Adrenal gland (tissue), 5 donors: ENCODE measurements around the gene MLKL.

ENCODE experiments used
- POLR2A ChIP-seq, 2 donors: fragments of 450-650 bp; IDR thresholded peaks; one replicate each; pipeline ENCODE4 v1.6.1; 2017; ENCODE audit warnings: antibody characterized with exemption in 2 of 2, mild to moderate bottlenecking in 2 of 2, moderate library complexity in 1 of 2
- TF ChIP-seq, protein P1 (sequence below), 6 experiments: fragments of 450-650 bp in 4 of 6; fragments of 200-600 bp in 2 of 6; sonication (generic) in 1 of 6; IDR thresholded peaks; 1 replicate in 5 of 6; 2 replicates in 1 of 6; pipeline versions ENCODE4 v1.5.1 to v1.8.0; 2016 to 2021; ENCODE audit warnings: antibody characterized with exemption in 6 of 6, mild to moderate bottlenecking in 2 of 6, moderate library complexity in 1 of 6
- donor health status: DM: no; HTN: no; CAD: no.

DNA sequence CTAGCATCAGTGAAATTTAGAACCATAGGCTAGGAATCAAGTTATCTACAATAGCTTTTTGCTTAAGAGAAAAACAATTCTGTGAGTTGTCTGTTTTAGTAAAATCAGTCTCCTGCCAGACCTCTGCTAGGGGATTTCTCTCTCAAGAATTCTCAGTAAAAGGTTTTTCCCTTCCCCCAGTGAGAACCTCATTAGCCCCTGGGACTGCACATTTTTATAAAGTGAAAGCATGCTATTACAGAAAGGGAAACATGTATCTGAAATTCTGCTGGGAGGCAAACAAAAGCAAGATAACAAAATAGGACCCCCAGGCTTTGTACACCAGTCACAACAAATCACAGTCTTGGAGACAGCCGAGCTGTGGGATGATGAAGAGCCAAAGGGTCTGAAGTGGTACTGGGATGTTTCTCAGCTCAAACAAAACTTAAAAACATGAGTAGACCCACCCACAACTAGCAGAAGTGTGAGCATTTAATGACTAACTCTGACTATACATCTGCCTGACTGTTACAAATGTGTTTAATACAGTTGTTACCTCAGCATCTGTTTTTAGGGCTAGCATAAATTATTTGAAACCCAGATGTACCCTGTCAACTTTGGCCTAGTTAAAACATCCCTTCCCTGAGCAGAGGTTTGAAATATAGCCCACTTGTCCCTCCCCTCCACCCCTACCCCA is 73.8 kb downstream of the MLKL start:
- TF ChIP-seq, protein P1, sequence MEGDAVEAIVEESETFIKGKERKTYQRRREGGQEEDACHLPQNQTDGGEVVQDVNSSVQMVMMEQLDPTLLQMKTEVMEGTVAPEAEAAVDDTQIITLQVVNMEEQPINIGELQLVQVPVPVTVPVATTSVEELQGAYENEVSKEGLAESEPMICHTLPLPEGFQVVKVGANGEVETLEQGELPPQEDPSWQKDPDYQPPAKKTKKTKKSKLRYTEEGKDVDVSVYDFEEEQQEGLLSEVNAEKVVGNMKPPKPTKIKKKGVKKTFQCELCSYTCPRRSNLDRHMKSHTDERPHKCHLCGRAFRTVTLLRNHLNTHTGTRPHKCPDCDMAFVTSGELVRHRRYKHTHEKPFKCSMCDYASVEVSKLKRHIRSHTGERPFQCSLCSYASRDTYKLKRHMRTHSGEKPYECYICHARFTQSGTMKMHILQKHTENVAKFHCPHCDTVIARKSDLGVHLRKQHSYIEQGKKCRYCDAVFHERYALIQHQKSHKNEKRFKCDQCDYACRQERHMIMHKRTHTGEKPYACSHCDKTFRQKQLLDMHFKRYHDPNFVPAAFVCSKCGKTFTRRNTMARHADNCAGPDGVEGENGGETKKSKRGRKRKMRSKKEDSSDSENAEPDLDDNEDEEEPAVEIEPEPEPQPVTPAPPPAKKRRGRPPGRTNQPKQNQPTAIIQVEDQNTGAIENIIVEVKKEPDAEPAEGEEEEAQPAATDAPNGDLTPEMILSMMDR (IDR thresholded peaks at IDR 0.05) = no peak
- no peak for TF ChIP-seq POLR2A (IDR thresholded peaks at IDR 0.05)
